Measurements from ENCODE around the gene NR1H2.
A peak's percentile ranks its signal among the peaks of the same experiment; 100 is the strongest.

The NR1H2 gene

DNA sequence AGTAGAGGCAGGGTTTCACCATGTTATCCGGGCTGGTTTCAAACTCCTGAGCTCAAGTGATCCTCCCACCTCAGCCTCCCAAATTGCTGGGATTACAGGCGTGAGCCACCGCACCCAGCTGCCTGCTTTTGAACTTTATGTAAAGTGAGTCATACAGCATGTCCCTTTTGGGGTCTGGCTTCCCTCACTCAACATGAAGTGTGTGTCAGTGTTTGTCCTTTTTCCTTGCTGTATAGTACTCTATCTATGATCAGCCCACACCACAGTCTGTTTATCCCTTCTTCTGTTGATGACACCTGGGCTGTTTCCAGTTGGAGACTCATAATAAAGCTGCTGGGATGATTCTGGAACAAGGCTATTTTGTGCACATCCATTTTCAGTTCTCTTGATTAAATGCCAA is 44.6 kb downstream of the NR1H2 start:
- TF ChIP-seq CTCF (IDR thresholded peaks at IDR 0.05; ENCODE audit: unreplicated experiment in 3 of 3) = no peak
- Mint-ChIP-seq H3K9me3 (no peaks in the 10 kb centered on the region), H3K4me3 (no peak overlapping the region), H3K27ac (no peak overlapping the region), H3K36me3 (ENCODE audit: low read depth) (no peaks in the 10 kb centered on the region), H3K4me1 (peaks cover 13% of the 10 kb centered on the region), H3K27me3 (ENCODE audit: low read depth) (peaks cover 38% of the 10 kb centered on the region)

DNA sequence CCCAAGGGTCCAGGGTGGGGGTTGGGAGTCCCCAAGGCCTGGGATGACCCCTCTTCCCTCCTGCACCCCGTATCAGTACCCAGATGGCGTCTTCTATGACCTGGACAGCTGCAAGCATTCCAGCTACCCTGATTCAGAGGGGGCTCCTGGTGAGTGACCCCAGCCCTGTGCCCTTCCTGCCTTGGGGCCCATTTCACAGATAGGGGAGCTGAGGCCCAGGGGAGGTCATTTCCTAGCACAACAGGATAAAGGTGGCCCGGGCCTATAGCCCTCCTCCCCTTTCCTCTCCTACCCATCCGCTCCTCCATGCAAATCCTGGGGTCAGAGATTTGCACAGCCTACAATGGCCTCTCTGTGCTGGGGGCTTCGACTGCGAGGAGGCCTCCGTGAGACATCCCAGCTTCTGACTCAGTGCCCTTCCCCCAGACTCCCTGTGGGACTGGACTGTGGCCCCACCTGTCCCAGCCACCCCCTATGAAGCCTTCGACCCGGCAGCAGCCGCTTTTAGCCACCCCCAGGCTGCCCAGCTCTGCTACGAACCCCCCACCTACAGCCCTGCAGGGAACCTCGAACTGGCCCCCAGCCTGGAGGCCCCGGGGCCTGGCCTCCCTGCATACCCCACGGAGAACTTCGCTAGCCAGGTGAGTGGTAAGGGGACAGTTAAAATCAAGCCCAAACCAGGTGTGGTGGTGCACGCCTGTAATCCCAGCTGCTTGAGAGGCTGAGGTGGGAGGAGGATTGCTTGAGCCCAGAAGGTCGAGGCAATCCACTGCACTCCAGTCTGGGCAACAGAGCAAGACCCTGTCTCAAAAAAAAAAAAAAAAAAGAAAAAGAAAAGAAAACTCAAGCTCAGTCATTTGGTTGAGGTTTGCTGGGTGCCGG is 46.4 kb downstream of the NR1H2 start:
- no peak for TF ChIP-seq CTCF (IDR thresholded peaks at IDR 0.05; ENCODE audit: unreplicated experiment in 3 of 3)
- H3K27ac Mint-ChIP-seq = no peak overlapping the region
- peaks cover 13% of the 10 kb centered on the region for H3K4me1 Mint-ChIP-seq
- no peaks in the 10 kb centered on the region for H3K9me3 Mint-ChIP-seq
- peaks cover 38% of the 10 kb centered on the region for H3K27me3 Mint-ChIP-seq (ENCODE audit: low read depth)
- no peaks in the 10 kb centered on the region for H3K36me3 Mint-ChIP-seq (ENCODE audit: low read depth)
- H3K4me3 Mint-ChIP-seq = no peak overlapping the region

DNA sequence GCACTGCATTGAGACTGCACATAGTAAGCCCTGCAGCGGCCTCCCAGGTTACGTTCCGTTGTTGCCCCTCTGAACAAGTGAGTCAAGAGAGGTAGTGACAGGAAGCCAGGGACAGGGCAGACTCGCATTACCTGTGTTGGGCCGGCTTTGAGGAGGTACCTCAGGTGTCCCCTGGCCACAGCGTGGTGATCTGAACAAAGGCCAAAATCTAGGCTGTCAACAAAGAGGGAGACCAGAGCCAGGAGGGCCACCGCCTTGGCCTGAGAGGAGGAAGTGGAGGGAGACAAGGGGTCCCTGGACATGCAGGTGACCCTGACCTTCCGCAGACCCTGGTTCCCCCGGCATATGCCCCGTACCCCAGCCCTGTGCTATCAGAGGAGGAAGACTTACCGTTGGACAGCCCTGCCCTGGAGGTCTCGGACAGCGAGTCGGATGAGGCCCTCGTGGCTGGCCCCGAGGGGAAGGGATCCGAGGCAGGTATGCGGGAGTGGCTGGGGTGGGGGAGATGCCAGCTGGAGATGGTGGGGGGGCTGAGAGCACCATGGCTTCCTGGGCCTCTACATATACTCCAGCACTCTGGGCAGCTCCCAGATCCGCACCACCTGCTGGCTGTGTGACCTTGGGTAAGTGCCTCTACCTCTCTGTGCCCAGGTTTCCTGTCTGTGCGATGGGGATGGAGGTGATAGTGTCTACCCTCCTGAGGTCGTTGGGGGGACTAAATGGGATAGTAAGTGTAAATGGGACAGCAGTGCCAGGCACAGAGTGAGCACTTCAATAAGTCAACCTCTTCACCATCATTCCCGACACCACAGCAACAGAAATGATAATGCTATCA is 47.2 kb downstream of the NR1H2 start:
- H3K27ac Mint-ChIP-seq = no peak overlapping the region
- no peak overlapping the region for H3K4me3 Mint-ChIP-seq
- H3K4me1 Mint-ChIP-seq = peaks cover 13% of the 10 kb centered on the region
- TF ChIP-seq CTCF (IDR thresholded peaks at IDR 0.05; ENCODE audit: unreplicated experiment in 3 of 3) = no peak
- H3K27me3 Mint-ChIP-seq (ENCODE audit: low read depth) = peaks cover 35% of the 10 kb centered on the region
- H3K36me3 Mint-ChIP-seq (ENCODE audit: low read depth) = no peaks in the 10 kb centered on the region
- H3K9me3 Mint-ChIP-seq = no peaks in the 10 kb centered on the region

DNA sequence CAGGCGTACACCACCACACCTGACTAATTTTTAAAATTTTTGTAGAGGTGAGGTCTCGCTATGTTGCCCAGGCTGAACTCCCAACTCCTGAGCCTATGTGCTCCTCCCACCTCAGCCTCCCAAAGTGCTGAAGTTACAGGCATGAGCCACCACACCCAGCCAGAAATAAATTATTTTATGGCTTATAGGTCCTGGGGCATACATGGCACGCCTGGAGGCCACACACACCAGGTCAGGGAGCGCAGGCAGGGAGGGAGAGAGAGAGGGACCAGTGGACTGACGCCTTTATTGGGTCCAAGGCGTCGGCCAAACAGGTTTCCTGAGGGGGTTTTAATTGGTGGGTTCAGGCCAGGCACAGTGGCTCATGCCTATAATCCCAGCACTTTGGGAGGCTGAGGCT is 49.3 kb downstream of the NR1H2 start:
- H3K36me3 Mint-ChIP-seq (ENCODE audit: low read depth) = no peaks in the 10 kb centered on the region
- no peak for TF ChIP-seq CTCF (IDR thresholded peaks at IDR 0.05; ENCODE audit: unreplicated experiment in 3 of 3)
- no peaks in the 10 kb centered on the region for H3K9me3 Mint-ChIP-seq
- no peak overlapping the region for H3K4me3 Mint-ChIP-seq
- H3K27ac Mint-ChIP-seq = no peak overlapping the region
- H3K4me1 Mint-ChIP-seq = peaks cover 5% of the 10 kb centered on the region
- H3K27me3 Mint-ChIP-seq (ENCODE audit: low read depth) = peaks cover 33% of the 10 kb centered on the region

GRCh38 chr19:50427318-50427925 is 51.2 kb downstream of the NR1H2 start:
- no peaks in the 10 kb centered on the region for H3K36me3 Mint-ChIP-seq (ENCODE audit: low read depth)
- no peak for TF ChIP-seq CTCF (IDR thresholded peaks at IDR 0.05; ENCODE audit: unreplicated experiment in 3 of 3)
- H3K27me3 Mint-ChIP-seq (ENCODE audit: low read depth) = peaks cover 18% of the 10 kb centered on the region

More at GRCh38 chr19:50427318-50427925, 51.2 kb downstream of the NR1H2 start:
- peak overlapping the region in 1 of 3 experiments; percentile 6 for H3K4me3 Mint-ChIP-seq
- H3K27ac Mint-ChIP-seq = no peak overlapping the region
- H3K4me1 Mint-ChIP-seq = peaks cover 16% of the 10 kb centered on the region
- no peaks in the 10 kb centered on the region for H3K9me3 Mint-ChIP-seq
